HCT116 (cell line): ENCODE measurements around the gene URI1. TPM values are rescaled to one million over a fixed set of nuclear protein-coding genes. Genes with fewer than 3 reads are reported as not detected.

ENCODE experiments used
- ATAC-seq: fragments of 200-7000 bp; cut with Tn5 transposase; 2 replicates; pipeline ENCODE4 v1.9.1; 2020; ENCODE audit warnings: mild to moderate bottlenecking, moderate library complexity
- BruUV-seq: library from RNA; stranded (reverse); fragments of 400-500 nt; replicated peaks from 2 replicates; lab custom pipeline; 2021; lab: Mats Ljungman, UMichigan
- CTCF ChIA-PET: fragments of 300-600 bp; sonication (Branson Sonifier 250); formaldehyde crosslinking; loops from one replicate; lab custom pipeline; 2021; ENCODE audit warnings: antibody characterized with exemption; lab: Charles Lee
- POLR2A ChIA-PET: fragments of 300-600, 350-600 bp; sonication (Branson Sonifier 250); formaldehyde crosslinking; loops from one replicate; lab custom pipeline; 2021; ENCODE audit warnings: antibody characterized with exemption; lab: Charles Lee
- RAD21 ChIA-PET, 2 experiments: fragments of 300-600 bp; sonication (Branson Sonifier 250); formaldehyde crosslinking; loops; one replicate each; lab custom pipeline; 2023; ENCODE audit warnings: low total read pairs in 2 of 2; ENCODE audit not compliant: uncharacterized antibody in 2 of 2, unreplicated experiment in 2 of 2, low non-redundant PET in 1 of 2; lab: Charles Lee
- DNase-seq: peaks from one replicate; pipeline ENCODE4 v3.0.0-alpha.2; 2010; ENCODE audit warnings: low read depth, low spot score
- H2AFZ ChIP-seq: fragments of 200-600 bp; shearing (Covaris generic), sonication (generic); 2 replicates; pipeline ENCODE4 v1.6.1; 2017; ENCODE audit warnings: low read depth, mixed run types, mixed read lengths, antibody characterized with exemption, low read length; ENCODE audit not compliant: poor library complexity, severe bottlenecking
- H3K27ac ChIP-seq: 2 replicates; pipeline ENCODE4 v1.5.1; 2012; ENCODE audit warnings: low read depth, low read length
- H3K27me3 ChIP-seq: fragments of 200-600 bp; sonication (generic); 2 replicates; pipeline ENCODE4 v1.6.1; 2016; ENCODE audit warnings: mixed run types, low read length, mixed read lengths; ENCODE audit not compliant: insufficient read depth
- H3K36me3 ChIP-seq, 2 experiments: fragments of 200-500 bp in 1 of 2; fragments of 200-600 bp in 1 of 2; sonication (Bioruptor generic) in 1 of 2; sonication (generic) in 1 of 2; 2 replicates each; pipeline versions ENCODE4 v1.5.1 to v1.6.1; 2014 to 2016; ENCODE audit warnings: low read length in 2 of 2, inconsistent platforms in 1 of 2, mixed read lengths in 1 of 2, mixed run types in 1 of 2; ENCODE audit not compliant: insufficient read depth in 2 of 2, control insufficient read depth in 1 of 2
- H3K4me1 ChIP-seq, 2 experiments: fragments of 200-600 bp in 1 of 2; sonication (generic) in 1 of 2; 2 replicates each; pipeline versions ENCODE4 v1.5.1 to v1.6.1; 2012 to 2017; ENCODE audit warnings: low read length in 2 of 2, inconsistent platforms in 1 of 2, mild to moderate bottlenecking in 1 of 2, mixed read lengths in 1 of 2, mixed run types in 1 of 2, moderate library complexity in 1 of 2; ENCODE audit not compliant: insufficient read depth in 2 of 2, control insufficient read depth in 1 of 2
- H3K4me2 ChIP-seq: fragments of 200-600 bp; sonication (generic); 2 replicates; pipeline ENCODE4 v1.6.1; 2017; ENCODE audit warnings: mixed run types, low read length, mixed read lengths
- H3K4me3 ChIP-seq, 2 experiments: fragments of 200-600 bp in 1 of 2; sonication (generic) in 1 of 2; replicated peaks in 1 of 2; 2 replicates each; pipeline ENCODE4 v1.5.1; 2011 to 2016; ENCODE audit warnings: low read length in 2 of 2, control low read depth in 1 of 2, low read depth in 1 of 2, mild to moderate bottlenecking in 1 of 2, mixed read lengths in 1 of 2, mixed run types in 1 of 2
- H3K79me2 ChIP-seq: fragments of 200-600 bp; sonication (generic); 2 replicates; pipeline ENCODE4 v1.6.1; 2017; ENCODE audit warnings: mild to moderate bottlenecking, mixed run types, low read length, moderate library complexity, mixed read lengths; ENCODE audit not compliant: insufficient read depth
- H3K9ac ChIP-seq: fragments of 200-600 bp; sonication (generic); 2 replicates; pipeline ENCODE4 v1.6.1; 2016; ENCODE audit warnings: low read length, mixed read lengths
- H3K9me2 ChIP-seq: fragments of 200-600 bp; sonication (generic), shearing (Covaris generic); 2 replicates; pipeline ENCODE4 v1.6.1; 2017; ENCODE audit warnings: mixed run types, mild to moderate bottlenecking, moderate library complexity; ENCODE audit not compliant: insufficient read depth
- H3K9me3 ChIP-seq, 2 experiments: fragments of 200-500 bp in 1 of 2; fragments of 200-600 bp in 1 of 2; sonication (Bioruptor generic) in 1 of 2; sonication (generic) in 1 of 2; 2 replicates each; pipeline ENCODE4 v1.6.1; 2014 to 2017; ENCODE audit warnings: low read length in 2 of 2, mixed read lengths in 2 of 2, inconsistent platforms in 1 of 2, low read depth in 1 of 2, mild to moderate bottlenecking in 1 of 2, mixed run types in 1 of 2, moderate library complexity in 1 of 2; ENCODE audit not compliant: control insufficient read depth in 1 of 2, insufficient read depth in 1 of 2
- H4K20me1 ChIP-seq: fragments of 200-600 bp; sonication (generic), shearing (Covaris generic); 2 replicates; pipeline ENCODE4 v1.6.1; 2017; ENCODE audit warnings: mixed run types, mild to moderate bottlenecking, moderate library complexity; ENCODE audit not compliant: insufficient read depth
- CTCF ChIP-seq, 3 experiments: fragments of 200-600 bp in 1 of 3; sonication (generic) in 1 of 3; IDR thresholded peaks in 2 of 3; conservative IDR thresholded peaks in 1 of 3; 2 replicates each; pipeline ENCODE4 v1.5.1; 2012 to 2017; ENCODE audit warnings: low read depth in 2 of 3, low read length in 2 of 3, antibody characterized with exemption in 1 of 3, borderline replicate concordance in 1 of 3, control low read depth in 1 of 3, mild to moderate bottlenecking in 1 of 3, mixed read lengths in 1 of 3, mixed run types in 1 of 3, moderate library complexity in 1 of 3; ENCODE audit not compliant: insufficient read depth in 1 of 3
- ELF1 ChIP-seq: IDR thresholded peaks from 2 replicates; pipeline ENCODE4 v1.6.1; 2012; ENCODE audit warnings: low read depth, borderline replicate concordance
- EZH2phosphoT487 ChIP-seq: fragments of 200-600 bp; IDR thresholded peaks from 2 replicates; pipeline ENCODE4 v1.6.1; 2018; ENCODE audit warnings: antibody characterized with exemption, borderline replicate concordance
- FOSL1 ChIP-seq: IDR thresholded peaks from 2 replicates; pipeline ENCODE4 v1.6.1; 2012; ENCODE audit warnings: low read depth
- MAX ChIP-seq: IDR thresholded peaks from 2 replicates; pipeline ENCODE4 v1.6.1; 2012
- RAD21 ChIP-seq: IDR thresholded peaks from 2 replicates; pipeline ENCODE4 v1.6.1; 2012; ENCODE audit warnings: low read depth, mild to moderate bottlenecking
- REST ChIP-seq: IDR thresholded peaks from 2 replicates; pipeline ENCODE4 v1.6.1; 2012; ENCODE audit warnings: low read depth
- SP1 ChIP-seq: IDR thresholded peaks from 2 replicates; pipeline ENCODE4 v1.6.1; 2012; ENCODE audit warnings: low read depth
- SRF ChIP-seq: IDR thresholded peaks from 2 replicates; pipeline ENCODE4 v1.6.1; 2012; ENCODE audit warnings: low read depth
- YY1 ChIP-seq: IDR thresholded peaks from 2 replicates; pipeline ENCODE4 v1.6.1; 2011; ENCODE audit warnings: low read length, low read depth, moderate library complexity, mild to moderate bottlenecking; ENCODE audit not compliant: insufficient replicate concordance; ENCODE audit errors: extremely low read depth
- intact Hi-C: fragments of 100-400 bp; cut with micrococcal nuclease; formaldehyde crosslinking; loops from 2 replicates; pipeline ENCODE4 v1.10.0; 2022
- total RNA-seq: library from RNA; stranded (reverse); gene quantifications from one replicate; pipeline ENCODE4 v1.2.1, GENCODE V29; 2021; ENCODE audit not compliant: unreplicated experiment

Gene URI1
- total RNA-seq, 1 experiment from 2014 or later: 51.4 TPM

- H3K9ac ChIP-seq: no peak overlapping the region
- no TSS peak for BruUV-seq
- no peak overlapping the region for H2AFZ ChIP-seq
- no peak overlapping the region for H3K4me3 ChIP-seq
- H3K36me3 ChIP-seq: no peaks in the 10 kb centered on the region
- ATAC-seq (no peak), DNase-seq (no peak)
- RAD21 ChIA-PET: no interaction called here
- POLR2A ChIA-PET: no interaction called here
- peaks cover 31% of the 10 kb centered on the region for H4K20me1 ChIP-seq
- intact Hi-C loops: no loop called here
- H3K9me3 ChIP-seq: no peaks in the 10 kb centered on the region
- H3K79me2 ChIP-seq: peaks cover 100% of the 10 kb centered on the region
- no peak overlapping the region for H3K4me2 ChIP-seq
- no peaks in the 10 kb centered on the region for H3K27me3 ChIP-seq
- no peaks in the 10 kb centered on the region for H3K4me1 ChIP-seq
- TF ChIP-seq RAD21 (no peak), MAX (no peak), REST (no peak), ELF1 (no peak), CTCF (IDR thresholded peaks at IDR 0.05 in 2 of 3, conservative IDR thresholded peaks at IDR 0.05 in 1 of 3; ENCODE audit: borderline replicate concordance in 1 of 3, insufficient read depth in 1 of 3, low read depth in 2 of 3, low read length in 2 of 3) (no peak), SP1 (no peak), EZH2phosphoT487 (no peak), SRF (no peak), YY1 (no peak), FOSL1 (no peak)
- CTCF ChIA-PET: no interaction called here
- no peak overlapping the region for H3K27ac ChIP-seq
- no peaks in the 10 kb centered on the region for H3K9me2 ChIP-seq
Measured at GRCh38 chr19:29969891-29970290, 27.9 kb downstream of the URI1 start.
